T follicular helper cell (primary cell): Measurements from ENCODE around the gene EXT2.

ENCODE experiments used
- DNase-seq: peaks from one replicate; pipeline ENCODE4 v3.0.0-alpha.2; 2020; ENCODE audit warnings: low read depth
- total RNA-seq, 2 experiments: gene quantifications; one replicate each; lab custom pipeline; 2026; lab: John Stamatoyannopoulos, UW

EXT2 gene
- 66.5 to 70.5 reads per million in 2 experiments for total RNA-seq

- DNase-seq = peak; percentile 76
Measured at GRCh38 chr11:44095506-44096359, at the start of gene EXT2. TSS of gene EXT2 (plus strand) at chr11:44095678. CDS start at chr11:44107713, 12,035 bp downstream.

GRCh38 chr11:44046182-44046581 lies 49.3 kb upstream of the EXT2 start:
- no peak for DNase-seq

- no peak for DNase-seq
Measured at GRCh38 chr11:44047298-44047697, 48.2 kb upstream of the EXT2 start.

- DNase-seq = no peak
Measured at GRCh38 chr11:44047931-44048431, 47.5 kb upstream of the EXT2 start, which contains the start of gene ACCSL. TSS of gene ACCSL (plus strand) at chr11:44047981. CDS start at chr11:44048037, 56 bp downstream.

GRCh38 chr11:44049832-44050231 lies 45.6 kb upstream of the EXT2 start:
- DNase-seq = no peak

GRCh38 chr11:44051171-44051570 lies 44.3 kb upstream of the EXT2 start:
- no peak for DNase-seq

- DNase-seq = no peak
Measured at GRCh38 chr11:44057340-44057739, 38.1 kb upstream of the EXT2 start.

GRCh38 chr11:44058275-44058674 lies 37.2 kb upstream of the EXT2 start:
- no peak for DNase-seq

- no peak for DNase-seq
Measured at GRCh38 chr11:44065161-44065661, 30.3 kb upstream of the EXT2 start.

- peak; percentile 80 for DNase-seq
Measured at GRCh38 chr11:44065841-44066731, 29.4 kb upstream of the EXT2 start, which contains the start of gene ACCS. TSS of gene ACCS (plus strand) at chr11:44066270. CDS start at chr11:44067628, 1,358 bp downstream.

GRCh38 chr11:44066732-44067141 lies 28.7 kb upstream of the EXT2 start:
- DNase-seq = no peak

- no peak for DNase-seq
Measured at GRCh38 chr11:44067266-44067665, 28.2 kb upstream of the EXT2 start.

GRCh38 chr11:44068180-44068579 lies 27.3 kb upstream of the EXT2 start:
- no peak for DNase-seq

- no peak for DNase-seq
Measured at GRCh38 chr11:44071157-44071556, 24.3 kb upstream of the EXT2 start.

- DNase-seq = no peak
Measured at GRCh38 chr11:44072757-44073658, 22.5 kb upstream of the EXT2 start.

GRCh38 chr11:44078794-44079193 lies 16.7 kb upstream of the EXT2 start:
- no peak for DNase-seq

GRCh38 chr11:44079376-44079775 lies 16.1 kb upstream of the EXT2 start:
- DNase-seq = no peak

GRCh38 chr11:44080951-44081350 lies 14.5 kb upstream of the EXT2 start:
- no peak for DNase-seq

- no peak for DNase-seq
Measured at GRCh38 chr11:44082645-44083044, 12.8 kb upstream of the EXT2 start.

- DNase-seq = no peak
Measured at GRCh38 chr11:44083433-44083832, 12.0 kb upstream of the EXT2 start.

- DNase-seq = no peak
Measured at GRCh38 chr11:44083906-44084305, 11.6 kb upstream of the EXT2 start.
